WTC11 (cell line): ENCODE results near the gene GDI1. TPM values are rescaled to one million over a fixed set of nuclear protein-coding genes. Genes with fewer than 3 reads are reported as not detected.

Experiments used
- ATAC-seq: fragments of 200-7000 bp; cut with Tn5 transposase; 2 replicates; pipeline ENCODE4 v1.10.0; 2021; ENCODE audit warnings: mild to moderate bottlenecking, moderate library complexity
- CTCF ChIA-PET: fragments of 300-600 bp; sonication (Branson Sonifier 250); formaldehyde crosslinking; loops from one replicate; lab custom pipeline; 2021; ENCODE audit warnings: antibody characterized with exemption; lab: Charles Lee
- POLR2A ChIA-PET: fragments of 350-600 bp; sonication (Branson Sonifier 250); formaldehyde crosslinking; loops from one replicate; lab custom pipeline; 2021; ENCODE audit warnings: antibody characterized with exemption; lab: Charles Lee
- DNase-seq: peaks from one replicate; pipeline ENCODE4 v3.0.0; 2021; ENCODE audit warnings: low spot score
- H3K27ac Mint-ChIP-seq: 2 replicates; pipeline ENCODE4 v1.8.0; 2021; ENCODE audit warnings: mixed read lengths
- H3K27me3 Mint-ChIP-seq: 2 replicates; pipeline ENCODE4 v1.8.0; 2021; ENCODE audit warnings: low read depth, mild to moderate bottlenecking, moderate library complexity, mixed read lengths
- H3K36me3 Mint-ChIP-seq: 2 replicates; pipeline ENCODE4 v1.8.0; 2021; ENCODE audit warnings: mixed read lengths
- H3K4me1 Mint-ChIP-seq: 2 replicates; pipeline ENCODE4 v1.8.0; 2022; ENCODE audit warnings: mixed read lengths
- H3K4me3 Mint-ChIP-seq: 2 replicates; pipeline ENCODE4 v1.8.0; 2021; ENCODE audit warnings: mild to moderate bottlenecking, moderate library complexity, mixed read lengths
- H3K9me3 Mint-ChIP-seq: 2 replicates; pipeline ENCODE4 v1.8.0; 2021; ENCODE audit warnings: mixed read lengths
- AR ChIP-seq: fragments of 250-450 bp; sonication (Bioruptor Pico); IDR thresholded peaks from 2 replicates; pipeline ENCODE4 v1.9.0; 2021; ENCODE audit warnings: mild to moderate bottlenecking
- ARID4B ChIP-seq: sonication (generic); formaldehyde crosslinking; IDR thresholded peaks from 2 replicates; pipeline ENCODE4 v1.8.0; 2023; ENCODE audit warnings: missing genetic modification reagents, mild to moderate bottlenecking, borderline replicate concordance
- CDX4 ChIP-seq: fragments of 250-450 bp; sonication (Bioruptor Pico); IDR thresholded peaks from 2 replicates; pipeline ENCODE4 v1.9.0; 2021; ENCODE audit warnings: moderate library complexity, mild to moderate bottlenecking, inconsistent platforms, borderline replicate concordance
- CREB1 ChIP-seq: sonication (generic); formaldehyde crosslinking; IDR thresholded peaks from 2 replicates; pipeline ENCODE4 v1.8.0; 2023; ENCODE audit warnings: mild to moderate bottlenecking, missing genetic modification reagents
- FOXP1 ChIP-seq: sonication (generic); formaldehyde crosslinking; IDR thresholded peaks from 2 replicates; pipeline ENCODE4 v1.8.0; 2022; ENCODE audit warnings: missing genetic modification reagents, mild to moderate bottlenecking, moderate library complexity, borderline replicate concordance
- GRHL2 ChIP-seq: fragments of 250-450 bp; sonication (Bioruptor Pico); IDR thresholded peaks from 2 replicates; pipeline ENCODE4 v1.8.0; 2022; ENCODE audit warnings: mild to moderate bottlenecking, moderate library complexity; ENCODE audit not compliant: insufficient replicate concordance, severe bottlenecking
- GTF2I ChIP-seq: fragments of 250-450 bp; sonication (Bioruptor Pico); conservative IDR thresholded peaks from 2 replicates; pipeline ENCODE4 v1.4.0; 2021; ENCODE audit warnings: mild to moderate bottlenecking
- RORB ChIP-seq: fragments of 250-450 bp; sonication (Bioruptor Pico); IDR thresholded peaks from 2 replicates; pipeline ENCODE4 v1.9.0; 2021; ENCODE audit warnings: mild to moderate bottlenecking
- ZNF317 ChIP-seq: sonication (generic); formaldehyde crosslinking; IDR thresholded peaks from 2 replicates; pipeline ENCODE4 v1.8.1; 2023; ENCODE audit warnings: low read depth, mild to moderate bottlenecking, moderate library complexity, missing genetic modification reagents, borderline replicate concordance
- total RNA-seq: library from RNA; stranded (reverse); gene quantifications from 3 replicates; pipeline ENCODE4 v1.2.3, GENCODE V29; 2021
- TF ChIP-seq, protein P1 (sequence below): sonication (generic); formaldehyde crosslinking; IDR thresholded peaks from 2 replicates; pipeline ENCODE4 v1.8.0; 2022; ENCODE audit warnings: missing genetic modification reagents
- TF ChIP-seq, protein P2 (sequence below): sonication (generic); formaldehyde crosslinking; conservative IDR thresholded peaks from 2 replicates; pipeline ENCODE4 v1.8.1; 2023; ENCODE audit warnings: mild to moderate bottlenecking, low read depth, missing genetic modification reagents, moderate library complexity

GDI1 gene
- total RNA-seq, 1 experiment from 2014 or later, result 108 TPM

DNA sequence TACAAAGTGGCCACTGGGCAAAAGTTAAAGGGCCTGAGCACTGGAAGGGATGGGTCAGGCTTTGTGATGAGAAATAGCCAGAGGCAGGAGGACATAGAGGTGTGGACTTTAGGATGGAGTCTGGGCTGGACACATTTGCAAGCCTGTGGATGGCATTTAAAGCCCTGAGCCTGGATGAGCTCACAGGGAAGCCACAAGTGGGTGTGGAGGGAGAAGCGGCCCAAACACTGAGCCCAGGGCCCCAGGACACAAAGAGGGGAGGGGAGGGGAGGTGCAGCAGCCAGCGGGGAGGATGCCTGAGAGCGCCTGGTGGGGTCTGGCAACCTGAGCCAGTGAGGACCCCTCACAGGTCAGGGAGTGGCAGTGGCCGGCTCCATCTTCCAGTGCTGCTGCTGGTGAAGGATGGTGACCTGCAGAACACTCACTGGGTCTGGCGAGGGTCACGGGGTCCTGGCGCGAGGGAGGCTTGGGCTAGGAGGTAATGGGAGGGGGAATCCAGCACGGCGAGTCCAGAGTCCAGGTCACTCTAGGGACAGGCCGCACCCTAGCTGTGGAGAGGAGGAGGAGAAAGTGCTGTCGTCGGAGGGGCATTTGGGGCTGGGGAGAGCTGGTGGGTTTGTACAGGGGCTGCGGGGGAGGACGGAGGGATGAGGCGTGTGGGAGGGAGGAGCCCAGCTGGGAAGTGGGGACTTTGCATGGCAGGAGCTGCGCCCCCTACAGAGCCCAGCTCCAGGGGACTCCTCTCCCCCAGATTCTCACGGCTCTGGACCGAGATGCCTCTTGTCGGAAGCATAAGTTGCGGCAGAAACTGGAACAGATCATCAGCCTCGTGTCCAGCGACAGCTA, 35.1 kb downstream of the GDI1 start:
- DNase-seq, result no peak
- CTCF ChIA-PET, result no interaction called here
- Mint-ChIP-seq H3K27me3 (peaks cover 2% of the 10 kb centered on the region; the same call in 1 of the 2 replicates), H3K9me3 (no peaks in the 10 kb centered on the region), H3K36me3 (peaks cover 2% of the 10 kb centered on the region; the same call in 1 of the 2 replicates), H3K4me3 (no peak overlapping the region), H3K4me1 (no peaks in the 10 kb centered on the region), H3K27ac (no peak overlapping the region)
- TF ChIP-seq GRHL2 (CRISPR knock-in tag) (no peak), GTF2I (CRISPR knock-in tag) (no peak), AR (CRISPR knock-in tag) (no peak), FOXP1 (CRISPR knock-in tag) (no peak), ZNF317 (CRISPR knock-in tag) (no peak), CREB1 (CRISPR knock-in tag) (no peak), ARID4B (CRISPR knock-in tag) (no peak), RORB (CRISPR knock-in tag) (no peak), CDX4 (CRISPR knock-in tag) (no peak)
- TF ChIP-seq, protein P1, sequence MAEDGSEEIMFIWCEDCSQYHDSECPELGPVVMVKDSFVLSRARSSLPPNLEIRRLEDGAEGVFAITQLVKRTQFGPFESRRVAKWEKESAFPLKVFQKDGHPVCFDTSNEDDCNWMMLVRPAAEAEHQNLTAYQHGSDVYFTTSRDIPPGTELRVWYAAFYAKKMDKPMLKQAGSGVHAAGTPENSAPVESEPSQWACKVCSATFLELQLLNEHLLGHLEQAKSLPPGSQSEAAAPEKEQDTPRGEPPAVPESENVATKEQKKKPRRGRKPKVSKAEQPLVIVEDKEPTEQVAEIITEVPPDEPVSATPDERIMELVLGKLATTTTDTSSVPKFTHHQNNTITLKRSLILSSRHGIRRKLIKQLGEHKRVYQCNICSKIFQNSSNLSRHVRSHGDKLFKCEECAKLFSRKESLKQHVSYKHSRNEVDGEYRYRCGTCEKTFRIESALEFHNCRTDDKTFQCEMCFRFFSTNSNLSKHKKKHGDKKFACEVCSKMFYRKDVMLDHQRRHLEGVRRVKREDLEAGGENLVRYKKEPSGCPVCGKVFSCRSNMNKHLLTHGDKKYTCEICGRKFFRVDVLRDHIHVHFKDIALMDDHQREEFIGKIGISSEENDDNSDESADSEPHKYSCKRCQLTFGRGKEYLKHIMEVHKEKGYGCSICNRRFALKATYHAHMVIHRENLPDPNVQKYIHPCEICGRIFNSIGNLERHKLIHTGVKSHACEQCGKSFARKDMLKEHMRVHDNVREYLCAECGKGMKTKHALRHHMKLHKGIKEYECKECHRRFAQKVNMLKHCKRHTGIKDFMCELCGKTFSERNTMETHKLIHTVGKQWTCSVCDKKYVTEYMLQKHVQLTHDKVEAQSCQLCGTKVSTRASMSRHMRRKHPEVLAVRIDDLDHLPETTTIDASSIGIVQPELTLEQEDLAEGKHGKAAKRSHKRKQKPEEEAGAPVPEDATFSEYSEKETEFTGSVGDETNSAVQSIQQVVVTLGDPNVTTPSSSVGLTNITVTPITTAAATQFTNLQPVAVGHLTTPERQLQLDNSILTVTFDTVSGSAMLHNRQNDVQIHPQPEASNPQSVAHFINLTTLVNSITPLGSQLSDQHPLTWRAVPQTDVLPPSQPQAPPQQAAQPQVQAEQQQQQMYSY (CRISPR knock-in tag), result no peak
- TF ChIP-seq, protein P2, sequence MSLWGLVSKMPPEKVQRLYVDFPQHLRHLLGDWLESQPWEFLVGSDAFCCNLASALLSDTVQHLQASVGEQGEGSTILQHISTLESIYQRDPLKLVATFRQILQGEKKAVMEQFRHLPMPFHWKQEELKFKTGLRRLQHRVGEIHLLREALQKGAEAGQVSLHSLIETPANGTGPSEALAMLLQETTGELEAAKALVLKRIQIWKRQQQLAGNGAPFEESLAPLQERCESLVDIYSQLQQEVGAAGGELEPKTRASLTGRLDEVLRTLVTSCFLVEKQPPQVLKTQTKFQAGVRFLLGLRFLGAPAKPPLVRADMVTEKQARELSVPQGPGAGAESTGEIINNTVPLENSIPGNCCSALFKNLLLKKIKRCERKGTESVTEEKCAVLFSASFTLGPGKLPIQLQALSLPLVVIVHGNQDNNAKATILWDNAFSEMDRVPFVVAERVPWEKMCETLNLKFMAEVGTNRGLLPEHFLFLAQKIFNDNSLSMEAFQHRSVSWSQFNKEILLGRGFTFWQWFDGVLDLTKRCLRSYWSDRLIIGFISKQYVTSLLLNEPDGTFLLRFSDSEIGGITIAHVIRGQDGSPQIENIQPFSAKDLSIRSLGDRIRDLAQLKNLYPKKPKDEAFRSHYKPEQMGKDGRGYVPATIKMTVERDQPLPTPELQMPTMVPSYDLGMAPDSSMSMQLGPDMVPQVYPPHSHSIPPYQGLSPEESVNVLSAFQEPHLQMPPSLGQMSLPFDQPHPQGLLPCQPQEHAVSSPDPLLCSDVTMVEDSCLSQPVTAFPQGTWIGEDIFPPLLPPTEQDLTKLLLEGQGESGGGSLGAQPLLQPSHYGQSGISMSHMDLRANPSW (CRISPR knock-in tag), result no peak
- POLR2A ChIA-PET, result no interaction called here
- ATAC-seq, result no peak
